PFSK-1 (cell line): ENCODE measurements around the gene FRMPD1.

Experiments
- FOXP2 ChIP-seq: optimal IDR thresholded peaks from 2 replicates; pipeline ENCODE3; 2011; ENCODE audit warnings: borderline replicate concordance, control low read depth, inconsistent platforms; ENCODE audit not compliant: insufficient read depth; ENCODE audit errors: extremely low read length, extremely low read depth
- POLR2AphosphoS5 ChIP-seq: IDR thresholded peaks from 2 replicates; pipeline ENCODE4 v1.6.1; 2012; ENCODE audit warnings: low read depth, mild to moderate bottlenecking, control low read depth, low read length, moderate library complexity
- REST ChIP-seq, 2 experiments: IDR thresholded peaks; 2 replicates each; pipeline versions ENCODE4 v1.6.1 to v1.8.0; 2011 to 2012; ENCODE audit warnings: low read depth in 2 of 2, low read length in 2 of 2, control low read depth in 1 of 2, inconsistent platforms in 1 of 2, mild to moderate bottlenecking in 1 of 2, moderate library complexity in 1 of 2; ENCODE audit not compliant: insufficient read depth in 1 of 2
- SIN3A ChIP-seq: IDR thresholded peaks from 2 replicates; pipeline ENCODE4 v1.6.1; 2012; ENCODE audit warnings: mild to moderate bottlenecking, low read length, moderate library complexity, borderline replicate concordance; ENCODE audit not compliant: insufficient read depth
- TAF1 ChIP-seq: IDR thresholded peaks from 2 replicates; pipeline ENCODE4 v1.6.1; 2012; ENCODE audit warnings: low read length, control low read depth, borderline replicate concordance; ENCODE audit not compliant: insufficient read depth

FRMPD1 gene

GRCh38 chr9:37710046-37710445 lies 59.3 kb downstream of the FRMPD1 start:
- TF ChIP-seq TAF1 (no peak), POLR2AphosphoS5 (no peak), FOXP2 (no peak), SIN3A (no peak), REST (IDR thresholded peaks at IDR 0.05; ENCODE audit: insufficient read depth in 1 of 2, low read depth in 2 of 2, low read length in 2 of 2) (no peak)

GRCh38 chr9:37715260-37715659 lies 64.5 kb downstream of the FRMPD1 start:
- TF ChIP-seq SIN3A (no peak), POLR2AphosphoS5 (no peak), REST (IDR thresholded peaks at IDR 0.05; ENCODE audit: insufficient read depth in 1 of 2, low read depth in 2 of 2, low read length in 2 of 2) (no peak), FOXP2 (no peak), TAF1 (no peak)

- TF ChIP-seq REST (IDR thresholded peaks at IDR 0.05; ENCODE audit: insufficient read depth in 1 of 2, low read depth in 2 of 2, low read length in 2 of 2) (no peak), TAF1 (no peak), POLR2AphosphoS5 (no peak), SIN3A (no peak), FOXP2 (no peak)
These were observed 65.3 kb downstream of the FRMPD1 start for GRCh38 chr9:37715991-37716505.

- TF ChIP-seq REST (IDR thresholded peaks at IDR 0.05; ENCODE audit: insufficient read depth in 1 of 2, low read depth in 2 of 2, low read length in 2 of 2): no peak
- no peak for TF ChIP-seq SIN3A
- no peak for TF ChIP-seq TAF1
- TF ChIP-seq FOXP2: no peak
- no peak for TF ChIP-seq POLR2AphosphoS5
These were observed 68.8 kb downstream of the FRMPD1 start for GRCh38 chr9:37719526-37719925.

- TF ChIP-seq SIN3A (no peak), REST (IDR thresholded peaks at IDR 0.05; ENCODE audit: insufficient read depth in 1 of 2, low read depth in 2 of 2, low read length in 2 of 2) (no peak), FOXP2 (no peak), TAF1 (no peak), POLR2AphosphoS5 (no peak)
These were observed 76.3 kb downstream of the FRMPD1 start for GRCh38 chr9:37727013-37727412.
